Mesendoderm (in vitro differentiated cells): ENCODE results near the gene POLR1E.

Experiments used
- DNase-seq: peaks from one replicate; pipeline ENCODE4 v3.0.0; 2013
- H2AK5ac ChIP-seq: 2 replicates; pipeline ENCODE4 v1.6.1; 2013; ENCODE audit warnings: low read length, inconsistent platforms
- H2BK120ac ChIP-seq: 2 replicates; pipeline ENCODE4 v1.6.1; 2013; ENCODE audit warnings: low read depth, mild to moderate bottlenecking, low read length, moderate library complexity, mixed read lengths
- H2BK15ac ChIP-seq: replicated peaks from 2 replicates; pipeline ENCODE4 v1.6.1; 2013; ENCODE audit warnings: low read depth, mild to moderate bottlenecking, moderate library complexity
- H2BK5ac ChIP-seq: 2 replicates; pipeline ENCODE4 v1.6.1; 2013; ENCODE audit warnings: low read length, inconsistent platforms
- H3K18ac ChIP-seq: 2 replicates; pipeline ENCODE4 v1.6.1; 2013; ENCODE audit warnings: mild to moderate bottlenecking, low read length, mixed read lengths
- H3K23ac ChIP-seq: one replicate; pipeline ENCODE4 v1.6.1; 2013; ENCODE audit warnings: low read length
- H3K27ac ChIP-seq: 2 replicates; pipeline ENCODE4 v1.5.1; 2013; ENCODE audit warnings: low read depth, mild to moderate bottlenecking, inconsistent platforms, low read length, moderate library complexity
- H3K27me3 ChIP-seq: 2 replicates; pipeline ENCODE4 v1.6.1; 2013; ENCODE audit warnings: low read length, control low read depth, mild to moderate bottlenecking, inconsistent platforms; ENCODE audit not compliant: insufficient read depth, poor library complexity
- H3K36me3 ChIP-seq: 2 replicates; pipeline ENCODE4 v1.6.1; 2013; ENCODE audit warnings: low read length, inconsistent platforms; ENCODE audit not compliant: control insufficient read depth, insufficient read depth
- H3K4ac ChIP-seq: one replicate; pipeline ENCODE4 v1.6.1; 2013; ENCODE audit warnings: low read depth, mild to moderate bottlenecking, low read length, moderate library complexity
- H3K4me1 ChIP-seq: 2 replicates; pipeline ENCODE4 v1.6.1; 2013; ENCODE audit warnings: low read depth, low read length, inconsistent platforms; ENCODE audit not compliant: control insufficient read depth
- H3K4me2 ChIP-seq: 2 replicates; pipeline ENCODE4 v1.6.1; 2013; ENCODE audit warnings: low read length
- H3K4me3 ChIP-seq: 2 replicates; pipeline ENCODE4 v1.5.1; 2013; ENCODE audit warnings: mild to moderate bottlenecking, low read length
- H3K56ac ChIP-seq: one replicate; pipeline ENCODE4 v1.6.1; 2013; ENCODE audit warnings: low read length
- H3K79me1 ChIP-seq: 2 replicates; pipeline ENCODE4 v1.6.1; 2013; ENCODE audit warnings: low read length, inconsistent platforms
- H3K79me2 ChIP-seq: 2 replicates; pipeline ENCODE4 v1.6.1; 2013; ENCODE audit warnings: mild to moderate bottlenecking, low read length; ENCODE audit not compliant: control insufficient read depth, insufficient read depth
- H3K9ac ChIP-seq: 2 replicates; pipeline ENCODE4 v1.6.1; 2013; ENCODE audit warnings: low read length, inconsistent platforms
- H4K5ac ChIP-seq: one replicate; pipeline ENCODE4 v1.6.1; 2013; ENCODE audit warnings: low read length
- H4K8ac ChIP-seq: one replicate; pipeline ENCODE4 v1.6.1; 2013; ENCODE audit warnings: low read depth, mild to moderate bottlenecking, control low read depth, low read length, moderate library complexity
- WGBS: extraction: QIAGEN DNeasy Blood & Tissue Kit; methylation state at CpG from one replicate; pipeline ENCODE4 v1.1.7; 2013; ENCODE audit warnings: low lambda C conversion rate, missing lambda C conversion rate; ENCODE audit not compliant: insufficient coverage; ENCODE audit errors: extremely low coverage; 5-methylcytosine and 5-hydroxymethylcytosine counted together

The POLR1E gene

GRCh38 chr9:37534901-37535300 lies 49.2 kb downstream of the POLR1E start:
- Histone ChIP-seq H3K79me1 (no peaks in the 10 kb centered on the region), H2BK120ac (no peak overlapping the region), H3K18ac (no peak overlapping the region), H3K4me3 (no peak overlapping the region), H3K56ac (no peak overlapping the region), H2BK5ac (no peak overlapping the region), H3K4me1 (no peaks in the 10 kb centered on the region), H3K27ac (no peak overlapping the region), H3K4ac (no peak overlapping the region), H3K27me3 (no peaks in the 10 kb centered on the region), H3K79me2 (no peaks in the 10 kb centered on the region), H3K36me3 (peaks cover 1% of the 10 kb centered on the region), H2AK5ac (no peak overlapping the region), H4K5ac (no peak overlapping the region), H3K4me2 (no peak overlapping the region), H3K9ac (no peak overlapping the region), H4K8ac (no peak overlapping the region), H3K23ac (no peak overlapping the region), H2BK15ac (no peak overlapping the region)
- no peak for DNase-seq
- no CpG with 5 or more reads among the region's 10 CpGs for WGBS

- H3K9ac ChIP-seq: no peak overlapping the region
- no peak overlapping the region for H3K18ac ChIP-seq
- H3K56ac ChIP-seq: no peak overlapping the region
- H2BK15ac ChIP-seq: no peak overlapping the region
- H3K79me2 ChIP-seq: no peaks in the 10 kb centered on the region
- H4K5ac ChIP-seq: no peak overlapping the region
- H3K4me3 ChIP-seq: no peak overlapping the region
- H2BK120ac ChIP-seq: no peak overlapping the region
- peaks cover 3% of the 10 kb centered on the region for H3K36me3 ChIP-seq
- H3K27me3 ChIP-seq: no peaks in the 10 kb centered on the region
- H3K79me1 ChIP-seq: no peaks in the 10 kb centered on the region
- H3K4me2 ChIP-seq: no peak overlapping the region
- WGBS: no CpG with 5 or more reads among the region's 7 CpGs
- no peak overlapping the region for H2AK5ac ChIP-seq
- no peak overlapping the region for H3K4ac ChIP-seq
- H3K23ac ChIP-seq: no peak overlapping the region
- no peak for DNase-seq
- no peak overlapping the region for H3K27ac ChIP-seq
- no peaks in the 10 kb centered on the region for H3K4me1 ChIP-seq
- no peak overlapping the region for H2BK5ac ChIP-seq
- H4K8ac ChIP-seq: no peak overlapping the region
These were observed 52.4 kb downstream of the POLR1E start for GRCh38 chr9:37538099-37538498.

GRCh38 chr9:37539634-37540033 lies 53.9 kb downstream of the POLR1E start:
- Histone ChIP-seq H3K9ac (no peak overlapping the region), H2AK5ac (no peak overlapping the region), H2BK120ac (no peak overlapping the region), H3K27me3 (no peaks in the 10 kb centered on the region), H3K79me2 (no peaks in the 10 kb centered on the region), H3K27ac (no peak overlapping the region), H3K56ac (no peak overlapping the region), H4K5ac (no peak overlapping the region), H3K79me1 (no peaks in the 10 kb centered on the region), H3K23ac (no peak overlapping the region), H2BK5ac (no peak overlapping the region), H3K4ac (no peak overlapping the region), H3K4me3 (no peak overlapping the region), H3K18ac (no peak overlapping the region), H4K8ac (no peak overlapping the region), H3K36me3 (peaks cover 3% of the 10 kb centered on the region), H3K4me1 (no peaks in the 10 kb centered on the region), H2BK15ac (no peak overlapping the region), H3K4me2 (no peak overlapping the region)
- DNase-seq: no peak

GRCh38 chr9:37540634-37541033 lies 54.9 kb downstream of the POLR1E start:
- H3K4ac ChIP-seq: no peak overlapping the region
- H3K4me3 ChIP-seq: no peak overlapping the region
- no CpG with 5 or more reads among the region's 3 CpGs for WGBS
- no peak for DNase-seq
- H2BK15ac ChIP-seq: no peak overlapping the region
- no peak overlapping the region for H4K8ac ChIP-seq
- H3K56ac ChIP-seq: no peak overlapping the region
- peaks cover 3% of the 10 kb centered on the region for H3K36me3 ChIP-seq
- H3K79me1 ChIP-seq: no peaks in the 10 kb centered on the region
- no peak overlapping the region for H3K9ac ChIP-seq
- H2AK5ac ChIP-seq: no peak overlapping the region
- no peak overlapping the region for H3K23ac ChIP-seq
- no peak overlapping the region for H2BK120ac ChIP-seq
- no peaks in the 10 kb centered on the region for H3K27me3 ChIP-seq
- no peak overlapping the region for H3K18ac ChIP-seq
- H3K4me2 ChIP-seq: no peak overlapping the region
- no peaks in the 10 kb centered on the region for H3K4me1 ChIP-seq
- no peak overlapping the region for H4K5ac ChIP-seq
- no peak overlapping the region for H2BK5ac ChIP-seq
- no peaks in the 10 kb centered on the region for H3K79me2 ChIP-seq
- H3K27ac ChIP-seq: no peak overlapping the region

- H2BK5ac ChIP-seq: no peak overlapping the region
- peaks cover 3% of the 10 kb centered on the region for H3K36me3 ChIP-seq
- no peak overlapping the region for H2AK5ac ChIP-seq
- H3K4ac ChIP-seq: no peak overlapping the region
- DNase-seq: no peak
- H3K27me3 ChIP-seq: no peaks in the 10 kb centered on the region
- no peak overlapping the region for H4K5ac ChIP-seq
- no peak overlapping the region for H3K27ac ChIP-seq
- no peak overlapping the region for H3K4me2 ChIP-seq
- H3K79me1 ChIP-seq: no peaks in the 10 kb centered on the region
- no peak overlapping the region for H2BK120ac ChIP-seq
- no peak overlapping the region for H3K4me3 ChIP-seq
- no peaks in the 10 kb centered on the region for H3K4me1 ChIP-seq
- H3K56ac ChIP-seq: no peak overlapping the region
- no peak overlapping the region for H3K23ac ChIP-seq
- no CpG with 5 or more reads among the region's 8 CpGs for WGBS
- no peak overlapping the region for H3K9ac ChIP-seq
- no peak overlapping the region for H3K18ac ChIP-seq
- no peaks in the 10 kb centered on the region for H3K79me2 ChIP-seq
- H2BK15ac ChIP-seq: no peak overlapping the region
- H4K8ac ChIP-seq: no peak overlapping the region
These were observed 55.7 kb downstream of the POLR1E start for GRCh38 chr9:37541465-37541864.

GRCh38 chr9:37542488-37542887 lies 56.7 kb downstream of the POLR1E start:
- Histone ChIP-seq H3K79me2 (no peaks in the 10 kb centered on the region), H3K36me3 (peaks cover 3% of the 10 kb centered on the region), H3K79me1 (no peaks in the 10 kb centered on the region), H3K27me3 (no peaks in the 10 kb centered on the region), H3K9ac (no peak overlapping the region), H2AK5ac (no peak overlapping the region), H2BK5ac (no peak overlapping the region), H3K18ac (no peak overlapping the region), H4K5ac (no peak overlapping the region), H3K27ac (no peak overlapping the region), H3K4me1 (no peaks in the 10 kb centered on the region), H3K23ac (no peak overlapping the region), H3K4me2 (no peak overlapping the region), H3K4ac (no peak overlapping the region), H2BK120ac (no peak overlapping the region), H2BK15ac (no peak overlapping the region), H3K56ac (no peak overlapping the region), H3K4me3 (no peak overlapping the region), H4K8ac (no peak overlapping the region)
- no CpG with 5 or more reads among the region's 6 CpGs for WGBS
- DNase-seq: no peak
